GM18867 (cell line): ENCODE measurements around the gene ITGB8.
"Not testable (repeated sequence)": the region's sequence is repeated elsewhere in the genome, so short reads cannot be mapped to it uniquely, and the experiment has no call there.

ENCODE experiments used
- ATAC-seq: cut with Tn5 transposase; IDR thresholded peaks from one replicate; pipeline ENCODE4 v1.9.1; 2021; ENCODE audit warnings: mild to moderate bottlenecking, moderate library complexity; ENCODE audit not compliant: unreplicated experiment

ITGB8 gene

GRCh38 chr7:20330239-20330927, at the start of gene ITGB8:
ITGB8 (plus strand) TSS chr7:20330900; CDS start chr7:20331807, 907 bp downstream.
- peak; percentile 76 for ATAC-seq

- ATAC-seq = no peak
These were observed 47.7 kb upstream of the ITGB8 start for GRCh38 chr7:20282959-20283358.

GRCh38 chr7:20283385-20283784, 47.3 kb upstream of the ITGB8 start:
- ATAC-seq = no peak

GRCh38 chr7:20284003-20284770, 46.5 kb upstream of the ITGB8 start:
- peak; percentile 60 for ATAC-seq

- ATAC-seq = no peak
These were observed 45.9 kb upstream of the ITGB8 start for GRCh38 chr7:20284771-20285143.

- peak; percentile 77 for ATAC-seq
These were observed 43.4 kb upstream of the ITGB8 start for GRCh38 chr7:20287317-20287716.

GRCh38 chr7:20288036-20288435, 42.7 kb upstream of the ITGB8 start:
- ATAC-seq = no peak

- no peak for ATAC-seq
These were observed 40.1 kb upstream of the ITGB8 start for GRCh38 chr7:20290505-20291111.

- no peak for ATAC-seq
These were observed 37.4 kb upstream of the ITGB8 start for GRCh38 chr7:20293336-20293735.

- no peak for ATAC-seq
These were observed 34.3 kb upstream of the ITGB8 start for GRCh38 chr7:20296444-20296843.

- ATAC-seq = no peak
These were observed 33.8 kb upstream of the ITGB8 start for GRCh38 chr7:20296901-20297300.

GRCh38 chr7:20298486-20298901, 32.2 kb upstream of the ITGB8 start:
- ATAC-seq = no peak

- no peak for ATAC-seq
These were observed 31.6 kb upstream of the ITGB8 start for GRCh38 chr7:20299145-20299544.

GRCh38 chr7:20299647-20300312, 30.9 kb upstream of the ITGB8 start:
- peak; percentile 66 for ATAC-seq

- peak; percentile 34 for ATAC-seq
These were observed 29.3 kb upstream of the ITGB8 start for GRCh38 chr7:20301311-20301939.

GRCh38 chr7:20302300-20302699, 28.4 kb upstream of the ITGB8 start:
- not testable (repeated sequence) for ATAC-seq

GRCh38 chr7:20302891-20303290, 27.8 kb upstream of the ITGB8 start:
- no peak for ATAC-seq

- no peak for ATAC-seq
These were observed 26.3 kb upstream of the ITGB8 start for GRCh38 chr7:20304366-20304765.

- no peak for ATAC-seq
These were observed 25.0 kb upstream of the ITGB8 start for GRCh38 chr7:20305726-20306125.

GRCh38 chr7:20306180-20306946, 24.3 kb upstream of the ITGB8 start:
- ATAC-seq = no peak
